ENCODE measurements around the gene SLC31A2. TPM values are rescaled to one million over a fixed set of nuclear protein-coding genes. Genes with fewer than 3 reads are reported as not detected.

Gene SLC31A2
- total and polyA plus RNA-seq, 2 experiments from 2014 or later = 1.8 to 3.8 TPM

GRCh38 chr9:113177251-113177650 is 26.4 kb downstream of the SLC31A2 start:
- Histone ChIP-seq H3K27me3 (ENCODE audit: insufficient read depth) (no peaks in the 10 kb centered on the region), H3K4me1 (ENCODE audit: insufficient read depth) (no peaks in the 10 kb centered on the region), H3K79me2 (replicated peaks; ENCODE audit: insufficient read depth) (no peaks in the 10 kb centered on the region), H3K27ac (ENCODE audit: low read depth) (no peak overlapping the region), H4K20me1 (replicated peaks; ENCODE audit: insufficient read depth) (no peaks in the 10 kb centered on the region; the same call in 1 of the 2 replicates), H3K4me3 (no peak overlapping the region), H3K9me2 (ENCODE audit: insufficient read depth) (no peaks in the 10 kb centered on the region), H2AFZ (no peak overlapping the region), H3K4me2 (no peak overlapping the region), H3K36me3 (ENCODE audit: insufficient read depth) (peaks cover 38% of the 10 kb centered on the region), H3F3A (replicated peaks; ENCODE audit: low read depth) (no peaks in the 10 kb centered on the region)
- H3K27ac Mint-ChIP-seq = no peak overlapping the region
- H3K4me3 Mint-ChIP-seq = no peak overlapping the region
- H3K36me3 Mint-ChIP-seq (ENCODE audit: low read depth) = peaks cover 42% of the 10 kb centered on the region
- TF ChIP-seq STAT1 (IDR thresholded peaks at IDR 0.05; ENCODE audit: unreplicated experiment) (no peak), EZH2phosphoT487 (IDR thresholded peaks at IDR 0.05; ENCODE audit: unreplicated experiment) (no peak), POLR2AphosphoS5 (IDR thresholded peaks at IDR 0.05; ENCODE audit: low read depth) (no peak), CTCF (conservative IDR thresholded peaks at IDR 0.05; ENCODE audit: low read depth in 2 of 2) (no peak), ZNF114 (CRISPR knock-in tag; IDR thresholded peaks at IDR 0.05) (no peak), NANOG (IDR thresholded peaks at IDR 0.05; ENCODE audit: borderline replicate concordance) (no peak), JUNB (IDR thresholded peaks at IDR 0.05; ENCODE audit: unreplicated experiment) (no peak), ZNF462 (CRISPR knock-in tag; IDR thresholded peaks at IDR 0.05) (no peak), REST (IDR thresholded peaks at IDR 0.05; ENCODE audit: unreplicated experiment) (no peak), ETS1 (IDR thresholded peaks at IDR 0.05) (no peak), ZNF331 (CRISPR knock-in tag; IDR thresholded peaks at IDR 0.05; ENCODE audit: low read depth) (no peak), EZH2 (IDR thresholded peaks at IDR 0.05; ENCODE audit: low read depth, unreplicated experiment) (no peak), CREB1 (CRISPR knock-in tag; IDR thresholded peaks at IDR 0.05; ENCODE audit: low read depth) (no peak)
- ATAC-seq = no peak
- H3K27me3 Mint-ChIP-seq (ENCODE audit: insufficient read depth, low read depth, poor library complexity) = no peaks in the 10 kb centered on the region
- DNase-seq (ENCODE audit: low spot score) = no peak
- no peaks in the 10 kb centered on the region; the same call in 1 of the 3 replicates for H3K9me3 Mint-ChIP-seq
- no peaks in the 10 kb centered on the region for H3K4me1 Mint-ChIP-seq
